K562 (cell line): ENCODE data around the gene ZAP70. TPM values are rescaled to one million over a fixed set of nuclear protein-coding genes. Genes with fewer than 3 reads are reported as not detected.

Experiments
- ATAC-seq: fragments of 200-7000 bp; cut with Tn5 transposase; 3 replicates; pipeline ENCODE4 v1.9.1; 2020; ENCODE audit warnings: moderate library complexity
- BruUV-seq: library from RNA; stranded (reverse); fragments of 400-500 nt; replicated peaks from 2 replicates; lab custom pipeline; 2021; lab: Mats Ljungman, UMichigan
- CTCF ChIA-PET: fragments of 300-600 bp; formaldehyde crosslinking; extraction: SDS; loops from one replicate; lab custom pipeline; 2021; ENCODE audit warnings: low intra/inter-chr PET ratio; lab: Yijun Ruan, JAX
- POLR2A ChIA-PET: fragments of 300-600, 350-650 bp; sonication (Branson Sonifier 250); formaldehyde crosslinking; extraction: SDS; loops from one replicate; lab custom pipeline; 2021; ENCODE audit warnings: antibody characterized with exemption, inconsistent platforms; lab: Yijun Ruan, JAX
- DNase-seq, 4 experiments: peaks; one replicate each; pipeline versions ENCODE4 v3.0.0 to v3.0.0-alpha.2; 2011 to 2018; ENCODE audit warnings: low spot score in 3 of 4, mixed read lengths in 3 of 4; ENCODE audit errors: extremely low read depth in 1 of 4
- FAIRE-seq: peaks from 2 replicates; lab custom pipeline; 2011; peaks lifted over from hg19 to GRCh38; lab: Jason Lieb, UNC
- H2AFZ ChIP-seq: 2 replicates; pipeline ENCODE4 v1.6.0; 2011; ENCODE audit warnings: low read depth, low read length, control low read depth, inconsistent platforms
- H3K27ac ChIP-seq: fragments of 200-600 bp; 3 replicates; pipeline ENCODE4 v1.8.0; 2011; ENCODE audit warnings: low read depth, mild to moderate bottlenecking, control low read depth, inconsistent platforms, low read length, moderate library complexity, mixed read lengths; ENCODE audit errors: extremely low read depth
- H3K27me3 ChIP-seq, 2 experiments: fragments of 300-600 bp in 1 of 2; 2 replicates in 1 of 2; 3 replicates in 1 of 2; pipeline versions ENCODE4 v1.6.0 to v1.8.0; 2011; ENCODE audit warnings: inconsistent platforms in 2 of 2, low read length in 2 of 2, mild to moderate bottlenecking in 1 of 2, mixed read lengths in 1 of 2, moderate library complexity in 1 of 2; ENCODE audit not compliant: control insufficient read depth in 2 of 2, insufficient read depth in 2 of 2
- H3K36me3 ChIP-seq: fragments of 300-600 bp; 3 replicates; pipeline ENCODE4 v1.8.0; 2011; ENCODE audit warnings: mild to moderate bottlenecking, low read length, inconsistent platforms; ENCODE audit not compliant: control insufficient read depth, insufficient read depth
- H3K4me1 ChIP-seq, 2 experiments: fragments of 200-600 bp in 1 of 2; replicated peaks in 1 of 2; 2 replicates in 1 of 2; 3 replicates in 1 of 2; pipeline versions ENCODE4 v1.5.1 to v1.8.0; 2011; ENCODE audit warnings: inconsistent platforms in 2 of 2, low read length in 2 of 2, mild to moderate bottlenecking in 1 of 2, mixed read lengths in 1 of 2, moderate library complexity in 1 of 2; ENCODE audit not compliant: control insufficient read depth in 2 of 2, insufficient read depth in 2 of 2
- H3K4me2 ChIP-seq: 2 replicates; pipeline ENCODE4 v1.6.1; 2011; ENCODE audit warnings: low read length, control low read depth, inconsistent platforms, mixed read lengths; ENCODE audit not compliant: insufficient read depth
- H3K4me3 ChIP-seq: fragments of 200-600 bp; sonication (generic), shearing (Covaris generic); 2 replicates; pipeline ENCODE4 v1.5.1; 2016; ENCODE audit warnings: control low read depth, inconsistent platforms
- H3K79me2 ChIP-seq: fragments of 200-600 bp; 3 replicates; pipeline ENCODE4 v1.8.0; 2011; ENCODE audit warnings: low read length, inconsistent platforms; ENCODE audit not compliant: control insufficient read depth, insufficient read depth
- H3K9ac ChIP-seq, 2 experiments: 2 replicates each; pipeline versions ENCODE4 v1.6.0 to v1.6.1; 2011; ENCODE audit warnings: low read depth in 2 of 2, low read length in 2 of 2, control low read depth in 1 of 2, inconsistent platforms in 1 of 2, mild to moderate bottlenecking in 1 of 2, mixed read lengths in 1 of 2; ENCODE audit not compliant: insufficient read depth in 1 of 2
- H3K9me1 ChIP-seq: one replicate; pipeline ENCODE4 v1.6.0; 2011; ENCODE audit warnings: inconsistent platforms, mild to moderate bottlenecking, low read length, moderate library complexity; ENCODE audit not compliant: control insufficient read depth, insufficient read depth
- H3K9me3 ChIP-seq: replicated peaks from 2 replicates; pipeline ENCODE4 v1.5.1; 2011; ENCODE audit warnings: low read depth, low read length, inconsistent platforms; ENCODE audit not compliant: control insufficient read depth, insufficient read depth
- H4K20me1 ChIP-seq: replicated peaks from 2 replicates; pipeline ENCODE4 v1.6.1; 2011; ENCODE audit warnings: low read length, inconsistent platforms, mixed read lengths; ENCODE audit not compliant: control insufficient read depth, insufficient read depth
- CTCFL ChIP-seq: IDR thresholded peaks from 2 replicates; pipeline ENCODE4 v1.6.1; 2011; ENCODE audit warnings: borderline replicate concordance, low read depth, mild to moderate bottlenecking, moderate library complexity, low read length; ENCODE audit not compliant: insufficient read depth, poor library complexity, severe bottlenecking
- HNRNPH1 ChIP-seq: fragments of 200-400 bp; formaldehyde crosslinking; optimal IDR thresholded peaks from 2 replicates; pipeline ENCODE3; 2017; ENCODE audit warnings: low read depth, mild to moderate bottlenecking, low read length, moderate library complexity
- HNRNPL ChIP-seq: fragments of 200-400 bp; formaldehyde crosslinking; IDR thresholded peaks from 2 replicates; pipeline ENCODE4 v1.6.1; 2017; ENCODE audit warnings: low read depth, mild to moderate bottlenecking, low read length
- HNRNPLL ChIP-seq: fragments of 200-400 bp; formaldehyde crosslinking; IDR thresholded peaks from 2 replicates; pipeline ENCODE4 v1.6.1; 2017; ENCODE audit warnings: low read length, low read depth, mild to moderate bottlenecking; ENCODE audit not compliant: poor library complexity, severe bottlenecking
- NCOA2 ChIP-seq, 2 experiments: fragments of 450-650 bp; IDR thresholded peaks; 2 replicates each; pipeline ENCODE4 v1.6.1; 2018; ENCODE audit warnings: mild to moderate bottlenecking in 2 of 2, moderate library complexity in 1 of 2; ENCODE audit not compliant: partially characterized antibody in 2 of 2
- RB1 ChIP-seq: fragments of 450-650 bp; IDR thresholded peaks from 2 replicates; pipeline ENCODE4 v1.6.1; 2017; ENCODE audit warnings: low read depth, mild to moderate bottlenecking
- TEAD1 ChIP-seq, 2 experiments: fragments of 450-650 bp in 1 of 2; sonication (generic) in 1 of 2; formaldehyde crosslinking; IDR thresholded peaks; 2 replicates each; pipeline versions ENCODE4 v1.4.0 to v1.8.0; 2020 to 2022; ENCODE audit warnings: mild to moderate bottlenecking in 2 of 2, missing genetic modification reagents in 1 of 2
- THRA ChIP-seq: fragments of 450-650 bp; IDR thresholded peaks from 2 replicates; pipeline ENCODE4 v1.6.1; 2017; ENCODE audit warnings: mild to moderate bottlenecking, moderate library complexity
- ZBTB17 ChIP-seq: fragments of 450-650 bp; formaldehyde crosslinking; IDR thresholded peaks from 2 replicates; pipeline ENCODE4 v1.4.0; 2020; ENCODE audit warnings: mild to moderate bottlenecking
- ZNF639 ChIP-seq, 2 experiments: fragments of 200-800 bp in 1 of 2; sonication (Bioruptor generic) in 1 of 2; sonication (generic) in 1 of 2; formaldehyde crosslinking in 1 of 2; IDR thresholded peaks in 1 of 2; conservative IDR thresholded peaks in 1 of 2; 2 replicates each; pipeline versions ENCODE4 v1.5.0 to v1.6.1; 2016 to 2020; ENCODE audit warnings: missing compliant biosample characterization in 1 of 2, missing genetic modification characterization in 1 of 2, missing genetic modification reagents in 1 of 2
- ZNF717 ChIP-seq: fragments of 250-450 bp; sonication (Bioruptor Pico); IDR thresholded peaks from 2 replicates; pipeline ENCODE4 v1.5.0; 2021
- WGBS: fragments of 100-300 bp; shearing (Covaris generic); methylation state at CpG from one replicate; pipeline ENCODE4 v1.1.6; 2016; ENCODE audit warnings: low coverage, mixed read lengths; ENCODE audit not compliant: insufficient coverage; ENCODE audit errors: missing lambda C conversion rate; 5-methylcytosine and 5-hydroxymethylcytosine counted together
- in situ Hi-C: fragments of 300-500 bp; cut with MboI; formaldehyde crosslinking; loops from 4 replicates; pipeline ENCODE4 v1.15.0; 2018; ENCODE audit warnings: inconsistent platforms, mixed read lengths
- intact Hi-C: fragments of 100-400 bp; cut with micrococcal nuclease; formaldehyde crosslinking; loops from 2 replicates; pipeline ENCODE4 v1.14.2; 2022
- polyA plus RNA-seq, 8 experiments: library from polyadenylated mRNA; depleted of rRNA in 4 of 8; stranded (reverse) in 5 of 8; unstranded in 3 of 8; fragments of >200 nt; fragmentation: Nextera tagmentation in 2 of 8; fragmentation: Illumina TruSeq in 1 of 8; extraction: Ambion mirVana in 2 of 8; extraction: Trizol in 1 of 8; gene quantifications; 2 replicates each; pipeline versions ENCODE4 v1.2.1 to v1.2.3, GENCODE V29; 2011 to 2014; ENCODE audit warnings: inconsistent platforms in 1 of 8, missing spikeins in 1 of 8
- total RNA-seq, 7 experiments: library from RNA; depleted of rRNA in 6 of 7; stranded (reverse); fragments of >200 nt in 6 of 7; fragmentation: Illumina TruSeq in 2 of 7; extraction: Trizol in 2 of 7; gene quantifications; 2 replicates each; pipeline versions ENCODE4 v1.2.1 to v1.2.3, GENCODE V29; 2011 to 2021; ENCODE audit warnings: low replicate concordance in 1 of 7
- TF ChIP-seq, protein P1 (sequence below): sonication (generic); formaldehyde crosslinking; IDR thresholded peaks from 2 replicates; pipeline ENCODE4 v1.8.0; 2023; ENCODE audit warnings: mild to moderate bottlenecking, missing genetic modification reagents
- TF ChIP-seq, protein P2 (sequence below): sonication (generic); formaldehyde crosslinking; IDR thresholded peaks from 2 replicates; pipeline ENCODE4 v1.8.0; 2022; ENCODE audit warnings: missing genetic modification reagents, mild to moderate bottlenecking, moderate library complexity, borderline replicate concordance

The ZAP70 gene
- total and polyA plus RNA-seq, 9 of the 15 experiments (the other 6 are each of a cell fraction or from before 2014, with no cell fraction given), result 0.06 to 0.80 (median 0.21) TPM; not detected in 1

DNA sequence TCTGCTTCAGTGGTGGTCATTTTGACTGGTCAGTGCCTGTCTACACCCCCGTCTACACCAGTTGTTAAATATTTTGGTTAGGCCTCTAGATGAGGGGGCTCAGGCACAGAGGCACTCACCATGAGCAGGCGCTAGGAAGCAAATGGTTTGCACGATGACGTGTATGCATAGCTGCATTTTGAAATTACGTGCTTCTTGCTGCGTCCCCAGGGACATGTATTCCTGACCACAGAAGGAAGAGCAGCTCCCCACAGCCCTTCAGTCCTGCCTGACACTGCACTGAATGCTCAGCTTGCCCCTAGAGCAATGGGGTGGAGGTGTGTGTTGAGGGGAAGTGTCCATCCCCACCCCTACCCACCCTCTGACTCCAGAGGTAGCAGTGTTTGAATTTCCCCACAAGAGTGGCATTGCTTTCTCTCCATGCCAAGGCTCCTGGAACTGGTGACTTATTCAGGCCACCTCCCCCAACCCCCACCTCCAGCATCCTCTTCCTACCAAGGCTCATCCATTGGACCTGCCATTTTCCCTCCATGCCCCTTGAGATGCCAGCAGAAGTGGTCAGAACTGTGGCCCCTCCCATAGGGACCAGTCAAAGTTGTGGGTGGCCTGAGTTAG lies 11.4 kb upstream of the ZAP70 start:
- DNase-seq (no peak), ATAC-seq (no peak), FAIRE-seq (no peak)
- Histone ChIP-seq H3K4me1 (peaks cover 0 to 2% of the 10 kb centered on the region in 2 experiments; a peak in 2 of 5 replicates), H4K20me1 (no peaks in the 10 kb centered on the region), H2AFZ (0 out of 2 replicates have a peak overlapping the region, but pooled peaks have one; percentile 19), H3K9me3 (no peaks in the 10 kb centered on the region), H3K9me1 (no peaks in the 10 kb centered on the region), H3K36me3 (no peaks in the 10 kb centered on the region), H3K79me2 (no peaks in the 10 kb centered on the region), H3K4me3 (no peak overlapping the region), H3K9ac (no peak overlapping the region), H3K4me2 (no peak overlapping the region), H3K27me3 (no peaks in the 10 kb centered on the region), H3K27ac (no peak overlapping the region)
- no TSS peak for BruUV-seq
- in situ Hi-C loops (loop anchor here (5.0 kb wide), 1 partner anchor 105 kb away; no protein-coding TSS in a partner anchor), intact Hi-C loops (loop anchor here (10.0 kb wide), 1 partner anchor 683 kb away; no protein-coding TSS in a partner anchor)
- WGBS, result 23% methylated on average over 5 of the region's 6 CpGs
- ChIA-PET POLR2A (no interaction called here), CTCF (interaction anchor here (7.4 kb wide), 1 partner anchor 111 kb away, joined by 198 read pairs; the partner anchor contains the start of gene ANKRD36B)
- TF ChIP-seq ZNF717 (CRISPR knock-in tag) (no peak), HNRNPL (no peak), TEAD1 (CRISPR knock-in tag; IDR thresholded peaks at IDR 0.05) (no peak), NCOA2 (IDR thresholded peaks at IDR 0.05; ENCODE audit: partially characterized antibody in 2 of 2) (no peak), THRA (no peak), ZNF639 (CRISPR knock-in tag; conservative IDR thresholded peaks at IDR 0.05 in 1 of 2, IDR thresholded peaks at IDR 0.05 in 1 of 2) (no peak), ZBTB17 (no peak), HNRNPH1 (no peak), RB1 (no peak), CTCFL (no peak), HNRNPLL (no peak)
- TF ChIP-seq, protein P1, sequence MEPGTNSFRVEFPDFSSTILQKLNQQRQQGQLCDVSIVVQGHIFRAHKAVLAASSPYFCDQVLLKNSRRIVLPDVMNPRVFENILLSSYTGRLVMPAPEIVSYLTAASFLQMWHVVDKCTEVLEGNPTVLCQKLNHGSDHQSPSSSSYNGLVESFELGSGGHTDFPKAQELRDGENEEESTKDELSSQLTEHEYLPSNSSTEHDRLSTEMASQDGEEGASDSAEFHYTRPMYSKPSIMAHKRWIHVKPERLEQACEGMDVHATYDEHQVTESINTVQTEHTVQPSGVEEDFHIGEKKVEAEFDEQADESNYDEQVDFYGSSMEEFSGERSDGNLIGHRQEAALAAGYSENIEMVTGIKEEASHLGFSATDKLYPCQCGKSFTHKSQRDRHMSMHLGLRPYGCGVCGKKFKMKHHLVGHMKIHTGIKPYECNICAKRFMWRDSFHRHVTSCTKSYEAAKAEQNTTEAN (CRISPR knock-in tag), result no peak
- TF ChIP-seq, protein P2, sequence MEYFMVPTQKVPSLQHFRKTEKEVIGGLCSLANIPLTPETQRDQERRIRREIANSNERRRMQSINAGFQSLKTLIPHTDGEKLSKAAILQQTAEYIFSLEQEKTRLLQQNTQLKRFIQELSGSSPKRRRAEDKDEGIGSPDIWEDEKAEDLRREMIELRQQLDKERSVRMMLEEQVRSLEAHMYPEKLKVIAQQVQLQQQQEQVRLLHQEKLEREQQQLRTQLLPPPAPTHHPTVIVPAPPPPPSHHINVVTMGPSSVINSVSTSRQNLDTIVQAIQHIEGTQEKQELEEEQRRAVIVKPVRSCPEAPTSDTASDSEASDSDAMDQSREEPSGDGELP (CRISPR knock-in tag), result no peak
